IPS DF 4.7 (cell line): ENCODE results near the gene FHIT.
"Not testable (repeated sequence)": the region's sequence is repeated elsewhere in the genome, so short reads cannot be mapped to it uniquely, and the experiment has no call there.

Experiments
- DNase-seq: peaks from one replicate; pipeline ENCODE4 v3.0.0-alpha.2; 2013; ENCODE audit warnings: low spot score; ENCODE audit errors: extremely low read depth

Gene FHIT

DNA sequence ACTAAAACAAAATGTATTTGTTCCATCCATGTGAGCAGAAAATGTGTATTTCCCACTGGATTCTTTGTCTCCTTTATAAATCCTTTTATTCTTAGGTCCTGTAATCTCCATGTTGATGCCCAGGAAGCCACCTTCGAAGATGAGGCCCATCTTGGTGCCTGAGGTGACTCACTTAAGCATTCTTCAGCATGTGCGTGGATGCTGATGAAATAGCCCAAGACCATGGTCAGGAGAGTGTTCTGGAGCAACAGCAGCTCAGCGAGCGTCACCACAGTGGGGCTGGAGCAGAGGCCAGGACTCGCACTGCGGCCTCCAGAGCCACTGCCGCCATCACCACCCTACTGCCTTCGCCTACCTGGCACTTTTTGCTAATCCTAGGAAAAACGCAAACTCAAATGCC lies 520.9 kb downstream of the FHIT start:
- no peak for DNase-seq

DNA sequence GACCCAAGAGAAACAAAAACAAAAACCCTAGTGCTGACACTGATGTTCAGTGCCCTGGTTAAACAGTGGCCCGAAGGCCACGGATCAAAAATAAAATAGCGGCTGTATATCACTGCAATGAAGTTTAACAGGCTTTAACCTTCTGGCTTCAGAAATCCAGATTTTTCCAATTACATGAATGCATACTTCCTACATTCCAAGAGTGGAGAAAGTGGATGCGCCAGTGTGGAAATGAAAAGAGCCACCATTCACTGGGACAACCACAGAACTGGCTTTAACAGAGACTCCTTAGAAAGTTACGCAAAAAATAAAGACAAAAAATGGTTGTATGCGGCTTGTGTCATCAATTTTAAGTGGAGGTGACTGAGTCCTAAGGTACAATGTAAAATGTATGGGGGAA lies 522.2 kb downstream of the FHIT start:
- DNase-seq, result no peak

DNA sequence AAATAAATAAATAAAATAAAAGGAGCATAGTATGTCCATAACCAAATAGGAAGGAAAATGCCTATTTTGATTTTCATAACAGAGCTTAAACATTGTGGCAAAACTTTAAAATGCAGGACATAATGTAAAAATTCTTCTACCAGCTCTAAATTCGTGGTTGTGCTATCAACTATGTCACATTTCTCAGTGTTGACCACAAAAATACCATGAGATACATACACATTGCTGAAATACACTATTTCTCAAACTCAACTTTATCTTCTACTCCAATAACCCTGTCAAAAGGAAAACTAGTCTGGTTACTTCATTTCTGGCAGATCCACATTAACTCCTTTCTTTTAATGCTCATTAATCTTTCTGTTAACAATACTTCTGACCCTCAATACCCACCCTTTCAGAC lies 523.2 kb downstream of the FHIT start:
- no peak for DNase-seq

DNA sequence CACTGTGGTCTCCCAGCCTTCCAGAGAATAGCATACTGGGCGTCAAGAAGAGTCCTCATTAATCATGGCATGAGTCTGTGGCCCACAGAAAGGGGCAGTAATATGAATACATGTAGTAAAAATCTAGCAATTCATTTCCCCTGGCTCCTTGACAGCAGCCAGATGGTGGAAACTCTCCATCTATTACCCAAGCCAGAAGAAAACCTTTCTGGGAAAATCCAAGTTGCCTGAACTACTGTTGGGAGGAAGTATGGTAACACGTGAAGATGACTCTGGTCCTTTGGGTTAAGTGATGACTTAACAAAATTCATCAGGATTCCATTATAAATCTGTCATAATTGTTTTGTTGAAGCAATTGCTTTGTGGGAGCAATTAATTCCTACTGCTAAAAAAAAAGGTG lies 530.5 kb downstream of the FHIT start:
- no peak for DNase-seq

DNA sequence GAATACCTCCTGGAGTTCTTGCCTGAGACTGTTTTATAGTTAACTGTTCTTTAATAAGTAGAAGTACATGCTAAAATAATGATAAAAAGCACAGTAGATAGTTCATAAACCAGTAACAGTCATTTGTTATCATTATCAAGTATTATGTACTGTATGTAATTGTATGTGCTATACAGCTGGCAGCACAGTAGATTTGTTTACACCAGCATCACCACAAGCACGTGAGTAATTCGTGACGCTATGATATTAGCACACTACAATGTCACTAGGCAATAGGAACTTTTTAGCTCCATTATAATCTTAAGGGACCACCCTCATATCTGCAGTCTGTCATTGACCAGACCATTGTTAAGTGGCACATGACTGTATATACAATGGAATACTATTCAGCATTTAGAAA lies 534.7 kb downstream of the FHIT start:
- no peak for DNase-seq

DNA sequence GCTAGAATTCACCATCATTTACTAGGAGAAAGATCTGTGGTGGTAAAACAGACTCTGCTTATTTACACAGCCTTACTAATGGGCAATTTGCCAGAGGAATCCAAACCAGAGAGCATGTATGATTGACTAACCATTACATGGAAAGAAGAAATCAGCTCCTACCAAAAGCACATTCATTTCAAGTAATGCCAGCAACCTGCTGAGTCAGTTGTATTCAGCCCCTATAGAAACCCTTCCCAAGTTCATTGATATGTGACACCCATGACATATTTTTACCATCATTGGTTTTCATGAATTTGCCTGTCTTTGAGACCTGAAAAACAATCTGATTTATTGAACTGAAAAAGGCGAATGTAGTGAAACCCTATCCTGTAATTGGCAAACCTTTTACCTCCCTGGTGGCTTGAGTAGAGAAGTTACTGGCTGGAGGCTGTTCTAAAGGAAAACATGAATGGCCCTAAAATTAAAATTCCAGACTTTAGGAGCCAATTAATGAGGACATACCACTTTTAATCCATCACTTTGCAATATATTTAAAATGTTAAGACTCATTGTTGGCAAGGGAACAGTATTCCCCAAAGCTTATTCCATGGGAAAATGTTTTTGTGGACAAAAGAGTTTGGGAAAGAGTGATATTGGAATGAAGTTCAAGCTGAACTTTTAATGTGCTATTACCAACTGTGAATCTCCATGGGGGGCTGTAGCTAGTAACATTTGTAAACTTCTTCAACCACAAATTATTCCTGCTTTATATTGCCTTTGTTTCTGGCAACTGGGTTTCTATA lies 542.9 kb downstream of the FHIT start:
- no peak for DNase-seq

DNA sequence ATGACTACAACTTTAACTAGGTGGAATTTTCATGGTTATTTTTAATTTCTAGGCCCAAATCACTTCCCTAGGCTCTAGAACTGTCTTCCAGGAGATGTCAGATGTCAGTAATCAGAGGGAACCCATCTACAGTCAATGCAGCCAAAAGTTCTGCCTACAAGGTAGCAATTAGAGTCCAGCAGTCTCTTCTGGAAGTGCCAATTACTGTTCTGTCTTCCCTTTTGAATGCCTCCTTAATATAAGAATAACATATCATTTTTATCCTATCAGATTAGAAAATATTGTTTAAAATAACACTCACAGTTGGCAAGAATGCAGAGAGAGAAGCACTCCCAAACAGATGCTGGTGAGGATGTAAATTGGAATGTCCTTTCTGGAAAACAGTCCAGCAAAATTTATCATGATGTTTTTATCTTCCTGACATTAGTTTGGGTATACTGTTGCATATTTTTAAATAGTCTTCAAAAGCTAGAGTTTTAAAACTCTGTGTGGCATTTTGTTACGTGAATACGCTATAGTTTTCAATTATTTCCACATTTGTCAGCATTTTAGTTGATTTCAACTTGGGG lies 543.7 kb downstream of the FHIT start:
- DNase-seq, result no peak

DNA sequence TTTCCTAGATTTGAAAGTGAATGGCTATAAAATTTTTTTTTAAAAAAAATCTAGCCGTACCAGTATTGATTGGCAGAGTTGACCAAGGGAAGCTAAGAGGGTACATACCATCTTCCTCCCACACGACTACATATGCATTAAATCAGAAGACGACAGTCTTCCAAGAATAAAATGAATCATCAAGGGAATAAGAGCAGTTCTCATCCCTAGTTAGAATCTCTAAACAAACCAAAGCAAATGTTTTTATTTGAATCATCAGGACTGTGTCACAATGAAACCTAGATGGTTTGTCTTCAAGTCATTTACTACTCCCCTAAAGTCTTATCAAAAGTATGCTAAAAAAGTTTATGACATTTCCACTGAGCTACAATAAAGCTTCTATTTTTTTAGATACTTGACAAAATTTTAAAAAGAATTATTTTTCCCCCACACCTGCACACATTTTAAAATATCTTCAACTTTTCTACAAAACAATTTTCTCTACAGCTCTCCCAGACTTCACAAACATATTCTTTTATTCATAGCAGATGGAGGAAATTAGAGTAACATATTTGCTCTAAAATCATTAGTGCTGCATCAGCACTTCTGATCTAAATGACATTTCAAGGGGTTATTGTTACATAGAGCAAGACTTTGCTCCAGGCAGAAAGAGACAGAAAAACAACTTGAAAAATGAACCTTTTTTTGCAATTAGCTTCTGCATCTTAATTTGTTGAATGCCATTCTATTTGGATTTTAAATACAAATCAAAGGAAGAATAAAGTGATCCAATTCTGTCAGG lies 547.1 kb downstream of the FHIT start:
- no peak for DNase-seq

DNA sequence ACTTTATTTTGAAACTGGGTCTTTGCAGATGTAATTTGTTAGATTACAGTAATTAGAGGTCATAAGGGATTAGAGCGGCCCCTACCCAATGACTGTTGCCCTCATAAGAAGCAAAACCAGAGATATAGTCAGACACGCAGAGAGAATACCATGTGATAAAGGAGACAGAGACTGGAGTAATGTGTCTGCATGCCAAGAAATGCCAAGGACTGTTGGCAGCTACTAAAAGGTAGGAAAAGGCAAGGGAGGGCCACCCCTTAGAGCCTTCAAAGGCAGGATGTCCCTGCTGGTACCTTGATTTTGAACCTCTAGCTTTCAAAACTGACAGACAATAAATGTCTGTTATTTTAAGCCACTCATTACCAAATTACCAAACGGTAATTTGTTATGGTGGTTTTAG lies 548.2 kb downstream of the FHIT start:
- no peak for DNase-seq

DNA sequence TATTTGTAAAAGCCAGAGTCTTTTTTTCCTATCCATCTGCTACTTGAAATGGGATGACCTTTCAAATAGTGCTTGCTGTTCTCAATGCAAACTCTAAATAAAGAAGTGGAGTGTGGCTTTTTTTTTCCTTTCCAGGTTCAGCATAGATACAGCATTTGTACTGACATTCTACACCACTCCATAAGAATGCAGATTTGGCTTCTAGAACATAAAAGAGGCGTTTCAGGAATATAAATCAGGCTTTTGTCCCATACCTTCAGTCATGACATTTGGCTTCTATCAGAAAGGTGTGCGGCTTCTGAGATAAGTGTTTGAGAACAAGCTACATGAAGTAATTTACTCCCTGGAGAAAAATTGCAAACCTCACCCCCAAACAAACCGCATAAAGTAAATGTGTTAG lies 553.1 kb downstream of the FHIT start:
- no peak for DNase-seq

DNA sequence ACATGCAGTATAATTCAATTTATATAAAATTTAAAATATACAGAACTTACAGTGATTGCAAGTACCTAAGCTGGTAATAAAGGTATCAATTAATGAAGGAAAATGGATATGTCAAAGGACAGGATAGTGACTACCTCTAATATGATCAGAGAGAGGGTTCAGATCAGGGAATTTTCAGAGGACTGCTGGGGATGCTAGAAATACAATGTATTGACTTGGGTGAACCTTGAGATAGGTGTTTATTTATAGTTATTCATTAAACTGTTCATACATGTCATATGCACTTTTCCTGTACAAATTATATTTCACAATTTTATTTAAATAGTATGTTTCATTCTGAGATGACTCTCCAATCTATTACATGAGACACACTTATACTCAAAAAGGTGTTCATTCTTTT lies 554.1 kb downstream of the FHIT start:
- no peak for DNase-seq

DNA sequence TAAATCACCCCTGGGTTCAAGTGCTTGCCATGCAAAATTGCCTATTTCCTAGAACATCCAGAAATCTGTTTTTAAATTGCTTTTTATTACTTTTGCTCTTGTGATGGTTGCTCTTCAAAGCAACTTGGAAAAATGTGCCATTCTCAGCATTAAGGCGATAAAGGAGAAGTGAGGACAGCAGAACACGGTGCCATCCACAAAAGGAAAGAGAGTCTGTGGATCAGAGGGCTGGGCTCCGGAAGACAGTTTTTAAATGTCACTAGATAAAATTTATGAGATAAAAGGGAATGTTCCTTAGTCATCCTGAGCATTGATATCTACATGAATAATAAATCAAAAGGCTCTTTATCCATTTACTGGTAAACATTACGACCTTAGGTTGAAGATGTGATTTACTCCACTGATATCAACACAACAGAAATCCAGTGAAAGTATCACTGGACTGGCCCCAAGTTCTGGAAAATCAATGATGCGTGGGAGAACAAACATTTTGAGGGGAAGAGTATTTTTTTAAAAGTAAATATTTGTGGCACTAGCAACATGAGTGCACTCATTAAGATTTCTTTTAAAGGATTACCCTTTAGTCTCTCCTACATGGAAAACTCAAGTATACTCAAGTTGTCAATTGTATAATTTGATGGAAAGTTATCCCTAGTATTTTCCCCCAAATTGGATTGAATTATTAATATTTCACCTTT lies 554.7 kb downstream of the FHIT start:
- DNase-seq, result no peak

DNA sequence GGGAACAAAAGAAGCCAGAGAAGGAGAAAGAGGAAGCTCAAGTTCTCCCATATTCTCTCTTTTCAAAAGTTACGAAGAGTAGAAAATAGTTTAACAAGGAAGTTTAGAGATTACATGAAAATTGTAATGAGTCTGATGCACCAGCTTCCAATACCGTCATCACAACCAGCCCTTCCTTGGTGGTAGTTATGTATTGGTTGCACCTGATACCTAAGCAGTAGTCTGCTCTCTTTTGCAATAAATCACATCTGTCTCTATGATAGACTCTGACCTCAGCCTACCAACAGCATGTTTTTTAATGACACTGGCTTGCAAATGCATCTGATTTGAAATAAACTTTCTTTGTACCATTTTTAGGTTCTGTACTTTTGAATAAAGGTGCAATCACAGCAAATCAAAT lies 575.8 kb downstream of the FHIT start:
- DNase-seq, result no peak

DNA sequence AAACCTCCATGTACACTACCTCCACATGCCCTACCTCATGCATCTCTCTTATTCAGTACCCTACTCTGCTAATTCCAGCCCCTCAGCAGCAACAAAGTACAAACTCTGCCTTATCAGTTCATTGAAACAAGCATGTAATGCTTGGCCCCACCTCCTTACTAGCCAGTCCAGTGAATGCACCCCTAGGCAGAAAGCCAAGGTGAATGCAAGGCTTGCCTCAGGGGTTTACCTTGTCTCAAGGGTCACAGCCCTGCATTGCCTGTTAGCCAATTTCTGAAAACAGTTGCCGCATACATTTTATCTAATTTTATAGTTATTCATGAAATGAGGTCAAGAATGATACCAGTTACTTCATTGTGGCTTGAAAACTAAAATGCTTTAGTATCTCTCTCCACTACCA lies 576.4 kb downstream of the FHIT start:
- no peak for DNase-seq

DNA sequence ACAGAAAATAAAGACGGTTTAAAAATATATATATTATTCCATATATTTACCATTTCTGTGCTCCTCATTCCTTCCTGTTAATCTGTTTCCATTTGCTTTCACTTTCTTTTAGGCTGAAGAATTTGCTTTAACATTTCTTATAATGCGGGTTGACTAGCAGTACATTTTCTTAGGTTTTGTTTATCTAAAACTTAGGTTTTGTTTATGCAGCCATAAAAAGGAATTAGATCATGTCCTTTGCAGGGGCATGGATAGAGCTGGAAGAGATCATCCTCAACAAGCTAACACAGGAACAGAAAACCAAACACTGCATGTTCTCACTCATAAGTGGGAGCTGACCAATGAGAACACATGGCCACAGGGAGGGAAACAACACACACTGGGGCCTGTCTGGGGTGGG lies 578.1 kb downstream of the FHIT start:
- no peak for DNase-seq

DNA sequence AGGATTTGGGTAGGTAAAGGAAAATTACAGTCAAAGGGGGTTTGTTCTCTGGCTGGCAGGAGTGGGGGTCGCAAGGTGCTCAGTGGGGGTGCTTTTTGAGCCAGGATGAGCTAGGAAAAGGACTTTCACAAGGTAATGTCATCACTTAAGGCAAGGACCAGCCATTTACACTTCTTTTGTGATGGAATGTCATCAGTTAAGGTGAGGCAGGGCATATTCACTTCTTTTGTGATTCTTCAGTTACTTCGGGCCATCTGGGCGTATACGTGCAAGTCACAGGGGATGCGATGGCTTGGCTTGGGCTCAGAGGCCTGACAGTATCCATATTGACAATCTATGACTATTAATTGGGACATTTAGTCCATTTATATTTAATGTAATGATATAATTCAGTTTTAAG lies 578.9 kb downstream of the FHIT start:
- DNase-seq, result not testable (repeated sequence)

DNA sequence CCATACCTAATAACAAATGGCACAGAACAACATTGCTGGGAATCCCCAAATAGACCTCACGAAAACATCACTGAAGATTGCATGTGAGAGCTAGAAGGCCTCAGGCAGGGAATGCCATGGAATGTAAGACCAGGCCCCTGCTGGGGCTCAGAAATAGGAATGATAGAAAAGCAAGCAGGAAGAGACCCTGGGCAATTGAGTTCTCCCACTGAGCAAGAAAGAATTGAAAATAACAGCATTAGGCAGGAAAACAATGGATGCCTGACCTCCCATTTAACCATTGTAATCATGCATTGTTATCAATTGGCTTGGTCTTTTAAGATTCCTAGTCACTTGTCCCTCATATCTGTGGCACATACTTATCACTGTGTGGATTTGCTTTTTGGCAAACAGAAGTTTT lies 581.6 kb downstream of the FHIT start:
- DNase-seq, result peak; percentile 78

DNA sequence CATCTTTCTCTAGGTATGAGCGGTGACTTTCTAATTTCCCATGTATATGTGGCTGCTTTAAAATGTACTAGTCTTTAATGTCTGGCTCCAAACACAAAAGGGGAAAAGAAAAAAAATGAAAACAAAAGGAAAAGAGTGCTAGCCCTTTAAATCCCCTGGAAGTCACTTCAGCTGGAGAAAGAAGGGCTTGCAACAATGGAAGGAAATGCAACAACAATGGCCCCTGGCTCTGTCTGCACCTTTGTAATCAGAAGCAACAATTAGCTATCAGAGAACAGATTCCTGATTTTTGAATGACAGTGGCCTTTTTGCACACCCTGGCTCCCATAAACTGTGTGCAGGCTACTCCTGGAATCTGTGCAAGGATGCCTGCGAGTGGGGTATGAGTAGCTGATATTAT lies 591.2 kb downstream of the FHIT start:
- no peak for DNase-seq

DNA sequence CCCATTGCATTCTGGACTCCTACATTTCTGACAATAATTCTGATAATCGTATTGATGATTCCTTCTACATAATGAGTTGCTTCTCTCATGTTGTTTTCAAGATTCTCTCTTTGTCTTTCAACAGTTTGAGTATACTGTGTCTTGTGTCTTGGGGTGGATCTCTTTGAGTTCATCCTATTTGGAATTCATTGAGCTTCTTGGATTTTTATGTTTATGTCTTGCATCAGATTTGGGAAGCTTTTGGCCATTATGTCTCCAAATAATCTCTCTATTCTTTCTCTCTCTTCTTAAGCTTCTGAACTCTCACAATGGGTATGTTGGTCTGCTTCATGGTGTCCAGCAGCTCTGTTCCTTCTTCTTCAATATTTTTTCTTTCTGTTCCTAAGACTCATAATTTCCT lies 592.2 kb downstream of the FHIT start:
- DNase-seq, result no peak

DNA sequence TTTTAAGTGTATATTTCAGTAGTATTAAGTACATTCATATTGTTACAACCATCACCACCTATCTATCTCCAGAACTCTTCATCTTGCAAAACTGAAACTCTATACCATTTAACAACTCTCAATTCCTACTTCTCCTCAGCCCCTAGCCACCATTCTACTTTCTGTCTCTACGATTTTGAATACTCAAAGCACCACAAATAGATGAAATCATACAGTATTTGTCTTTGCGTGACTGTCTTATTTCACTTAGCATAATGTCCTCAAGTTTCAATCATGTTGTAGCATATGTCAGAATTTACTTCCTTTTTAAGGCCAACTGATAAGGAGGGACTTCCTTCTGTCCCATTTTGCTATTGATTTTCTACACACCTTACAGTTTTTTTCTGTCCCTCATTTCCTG lies 593.3 kb downstream of the FHIT start:
- no peak for DNase-seq

DNA sequence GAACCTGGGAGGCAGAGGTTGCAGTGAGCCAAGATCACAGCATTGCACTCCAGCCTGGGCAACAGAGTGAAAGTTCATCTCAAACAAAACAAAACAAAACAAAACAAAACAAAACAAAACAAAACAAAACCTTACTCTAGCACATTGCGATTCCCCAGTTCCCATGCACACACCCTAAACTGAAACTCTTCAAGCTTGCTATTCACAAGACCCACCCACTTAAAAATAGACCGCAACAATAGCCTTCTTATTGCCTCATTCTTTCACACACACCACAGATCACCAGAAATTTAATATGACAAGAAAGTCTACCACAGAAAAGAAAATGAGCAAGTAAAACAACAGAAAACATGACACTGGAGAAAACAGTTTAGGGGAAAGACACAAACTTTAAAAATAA lies 598.4 kb downstream of the FHIT start:
- no peak for DNase-seq

DNA sequence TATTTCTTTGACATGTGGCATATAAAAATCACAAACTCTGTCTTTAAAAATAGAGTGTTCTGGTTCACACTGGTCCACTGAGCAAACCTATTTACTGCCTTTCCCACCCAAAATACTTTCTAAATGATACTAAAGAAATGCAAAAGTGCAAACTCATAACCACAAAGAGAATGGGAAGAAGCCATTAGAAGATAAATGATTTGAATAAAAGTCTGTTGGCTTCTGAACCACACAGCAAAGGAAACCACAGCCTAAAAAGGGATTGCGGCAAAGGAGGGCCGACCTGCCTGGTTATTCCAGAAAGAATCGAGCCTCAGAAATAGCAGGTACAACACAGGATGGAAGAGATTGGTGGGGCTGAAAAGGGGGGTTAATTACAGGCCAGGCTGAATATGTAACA lies 599.5 kb downstream of the FHIT start:
- DNase-seq, result no peak
